HepG2 (cell line): ENCODE measurements around the gene TNN.

Source experiments
- CBX2 ChIP-seq, 2 experiments: fragments of 200-600 bp in 1 of 2; sonication (generic); formaldehyde crosslinking in 1 of 2; IDR thresholded peaks; 2 replicates each; pipeline versions ENCODE4 v1.7.0 to v1.8.1; 2018 to 2022; ENCODE audit warnings: low read depth in 2 of 2, low read length in 1 of 2, mild to moderate bottlenecking in 1 of 2, missing genetic modification reagents in 1 of 2
- SMARCC2 ChIP-seq: fragments of 450-650 bp; IDR thresholded peaks from 2 replicates; pipeline ENCODE4 v1.6.1; 2017; ENCODE audit warnings: antibody characterized with exemption, mild to moderate bottlenecking
- TCF7L2 ChIP-seq: IDR thresholded peaks from 2 replicates; pipeline ENCODE4 v1.6.1; 2011; ENCODE audit warnings: mild to moderate bottlenecking, low read depth, low read length, moderate library complexity
- U2AF2 ChIP-seq: fragments of 200-400 bp; formaldehyde crosslinking; IDR thresholded peaks from 2 replicates; pipeline ENCODE4 v1.6.1; 2017; ENCODE audit warnings: low read depth, mild to moderate bottlenecking, low read length
- ZNF207 ChIP-seq: fragments of 450-650 bp; IDR thresholded peaks from 2 replicates; pipeline ENCODE4 v1.6.1; 2016; ENCODE audit warnings: antibody characterized with exemption, borderline replicate concordance
- TF ChIP-seq, protein P1 (sequence below): sonication (generic); formaldehyde crosslinking; IDR thresholded peaks from 2 replicates; pipeline ENCODE4 v1.4.0; 2020; ENCODE audit warnings: low read depth, mild to moderate bottlenecking, missing genetic modification reagents

DNA sequence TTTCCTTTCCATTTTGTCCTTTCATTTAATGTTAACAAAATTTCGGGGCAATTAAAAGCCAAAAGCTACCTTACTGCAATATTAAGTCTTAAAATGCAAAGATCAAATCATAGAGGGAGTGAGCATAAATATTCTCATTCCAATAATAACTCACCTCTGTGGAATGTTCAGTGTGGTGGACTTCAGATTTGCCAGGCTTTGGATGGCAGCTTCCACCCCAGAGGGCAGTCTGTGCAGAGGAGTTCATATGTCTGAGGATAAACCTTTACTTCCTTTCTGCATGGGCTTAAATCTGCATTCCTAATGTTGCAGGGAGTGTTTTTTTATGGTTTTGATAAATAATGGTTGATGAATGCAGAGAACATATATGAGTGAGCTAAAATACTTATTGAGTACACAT is 108.6 kb downstream of the TNN start:
- TF ChIP-seq SMARCC2: no peak
- no peak for TF ChIP-seq ZNF207
- no peak for TF ChIP-seq CBX2 (IDR thresholded peaks at IDR 0.05; ENCODE audit: low read depth, low read length)
- no peak for TF ChIP-seq CBX2 (CRISPR knock-in tag; IDR thresholded peaks at IDR 0.05; ENCODE audit: low read depth)
- TF ChIP-seq U2AF2: no peak
- no peak for TF ChIP-seq TCF7L2
- TF ChIP-seq, protein P1, sequence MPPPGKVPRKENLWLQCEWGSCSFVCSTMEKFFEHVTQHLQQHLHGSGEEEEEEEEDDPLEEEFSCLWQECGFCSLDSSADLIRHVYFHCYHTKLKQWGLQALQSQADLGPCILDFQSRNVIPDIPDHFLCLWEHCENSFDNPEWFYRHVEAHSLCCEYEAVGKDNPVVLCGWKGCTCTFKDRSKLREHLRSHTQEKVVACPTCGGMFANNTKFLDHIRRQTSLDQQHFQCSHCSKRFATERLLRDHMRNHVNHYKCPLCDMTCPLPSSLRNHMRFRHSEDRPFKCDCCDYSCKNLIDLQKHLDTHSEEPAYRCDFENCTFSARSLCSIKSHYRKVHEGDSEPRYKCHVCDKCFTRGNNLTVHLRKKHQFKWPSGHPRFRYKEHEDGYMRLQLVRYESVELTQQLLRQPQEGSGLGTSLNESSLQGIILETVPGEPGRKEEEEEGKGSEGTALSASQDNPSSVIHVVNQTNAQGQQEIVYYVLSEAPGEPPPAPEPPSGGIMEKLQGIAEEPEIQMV (CRISPR knock-in tag): no peak
